IPS-15b (cell line): ENCODE results near the gene TBXAS1.
"Not testable (repeated sequence)": the region's sequence is repeated elsewhere in the genome, so short reads cannot be mapped to it uniquely, and the experiment has no call there.

ENCODE experiments used
- H3K27me3 ChIP-seq: one replicate; pipeline ENCODE4 v1.6.1; 2013; ENCODE audit warnings: low read length; ENCODE audit not compliant: control insufficient read depth, insufficient read depth
- H3K36me3 ChIP-seq: one replicate; pipeline ENCODE4 v1.6.1; 2013; ENCODE audit warnings: low read length; ENCODE audit not compliant: control insufficient read depth, insufficient read depth
- H3K4me1 ChIP-seq: one replicate; pipeline ENCODE4 v1.6.1; 2013; ENCODE audit warnings: mild to moderate bottlenecking, low read length; ENCODE audit not compliant: control insufficient read depth, insufficient read depth
- H3K4me3 ChIP-seq: one replicate; pipeline ENCODE4 v1.5.1; 2013; ENCODE audit warnings: low read depth, low read length
- H3K9ac ChIP-seq: one replicate; pipeline ENCODE4 v1.6.1; 2013; ENCODE audit warnings: low read depth, mild to moderate bottlenecking, low read length
- H3K9me3 ChIP-seq: one replicate; pipeline ENCODE4 v1.6.1; 2013; ENCODE audit warnings: mild to moderate bottlenecking, low read length; ENCODE audit not compliant: control insufficient read depth, insufficient read depth

The TBXAS1 gene

DNA sequence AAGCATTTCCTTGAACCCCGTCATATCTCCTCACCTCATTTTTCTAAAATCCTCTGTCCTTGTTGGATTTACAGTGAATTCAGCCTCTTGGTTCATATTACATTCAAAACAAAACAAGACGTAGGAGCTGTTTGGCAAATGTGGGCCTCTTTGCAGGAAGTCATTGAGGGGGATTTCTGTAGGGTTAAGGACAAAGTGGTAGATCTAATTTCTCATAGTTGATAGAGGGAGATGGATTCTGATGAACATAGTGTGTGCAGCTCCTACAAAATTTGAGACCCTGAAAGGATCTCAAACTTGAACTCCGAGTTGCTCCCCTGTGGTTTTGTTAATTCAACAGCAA lies 682 bp downstream of the TBXAS1 start:
- Histone ChIP-seq H3K9ac (no peak overlapping the region), H3K9me3 (no peaks in the 10 kb centered on the region), H3K36me3 (no peaks in the 10 kb centered on the region), H3K27me3 (no peaks in the 10 kb centered on the region), H3K4me1 (peaks cover 2% of the 10 kb centered on the region), H3K4me3 (no peak overlapping the region)

DNA sequence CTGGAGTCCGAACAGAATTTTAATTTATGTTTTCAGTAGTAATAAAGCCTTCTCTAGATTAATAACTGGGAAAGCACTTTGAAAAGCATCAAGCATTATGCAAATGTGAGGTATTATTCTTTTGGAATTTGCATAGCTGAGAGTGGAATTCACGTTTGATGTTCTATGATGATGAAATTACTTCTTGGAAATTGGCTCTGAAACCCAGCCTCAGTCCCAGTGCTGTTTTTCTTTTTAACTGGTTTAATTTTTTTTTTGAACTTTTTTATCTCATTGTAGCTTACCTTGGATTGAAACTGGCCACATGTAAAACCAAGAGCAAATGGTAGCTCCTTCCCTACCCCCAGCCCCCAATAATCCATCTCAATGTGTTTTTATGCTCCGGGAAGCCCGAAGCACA lies 1.2 kb downstream of the TBXAS1 start:
- Histone ChIP-seq H3K9me3 (no peaks in the 10 kb centered on the region), H3K4me1 (peaks cover 2% of the 10 kb centered on the region), H3K9ac (no peak overlapping the region), H3K4me3 (no peak overlapping the region), H3K27me3 (no peaks in the 10 kb centered on the region), H3K36me3 (no peaks in the 10 kb centered on the region)

DNA sequence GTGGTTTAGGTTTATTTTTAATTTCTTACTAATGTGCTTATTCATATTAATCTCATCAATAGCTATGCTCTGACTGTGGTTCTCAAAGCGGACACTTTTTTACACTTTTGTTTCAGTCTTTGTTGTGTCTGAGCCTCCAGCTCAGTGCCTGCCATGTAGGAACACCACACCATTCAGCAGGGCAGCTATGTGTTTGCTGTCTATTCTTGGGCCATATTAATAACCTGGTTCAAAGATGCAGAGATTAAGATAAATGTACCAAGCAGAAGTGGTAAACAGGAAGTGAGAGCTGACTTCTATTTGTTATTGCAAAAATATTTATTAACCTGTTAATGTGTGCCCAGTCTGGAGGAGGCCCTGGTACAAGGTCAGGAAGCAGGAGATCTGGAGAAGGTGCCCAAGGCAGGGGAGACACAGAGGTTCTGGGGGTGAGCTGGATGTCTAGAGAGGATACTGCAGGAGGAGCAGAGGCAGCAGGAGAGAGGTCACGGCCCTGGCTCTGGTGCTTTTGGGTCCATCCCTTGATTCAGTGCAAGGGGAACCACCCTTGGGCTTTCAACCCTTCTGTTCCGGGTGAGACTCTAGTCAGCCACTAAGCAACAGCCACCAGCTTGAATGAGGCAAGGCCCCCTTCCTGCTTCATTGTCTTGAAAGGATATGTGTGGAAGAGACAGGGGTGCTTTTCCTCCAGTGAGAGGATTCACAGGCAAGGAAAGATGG lies 1.9 kb downstream of the TBXAS1 start:
- Histone ChIP-seq H3K36me3 (no peaks in the 10 kb centered on the region), H3K9me3 (no peaks in the 10 kb centered on the region), H3K4me1 (peaks cover 2% of the 10 kb centered on the region), H3K9ac (no peak overlapping the region), H3K4me3 (no peak overlapping the region), H3K27me3 (no peaks in the 10 kb centered on the region)

DNA sequence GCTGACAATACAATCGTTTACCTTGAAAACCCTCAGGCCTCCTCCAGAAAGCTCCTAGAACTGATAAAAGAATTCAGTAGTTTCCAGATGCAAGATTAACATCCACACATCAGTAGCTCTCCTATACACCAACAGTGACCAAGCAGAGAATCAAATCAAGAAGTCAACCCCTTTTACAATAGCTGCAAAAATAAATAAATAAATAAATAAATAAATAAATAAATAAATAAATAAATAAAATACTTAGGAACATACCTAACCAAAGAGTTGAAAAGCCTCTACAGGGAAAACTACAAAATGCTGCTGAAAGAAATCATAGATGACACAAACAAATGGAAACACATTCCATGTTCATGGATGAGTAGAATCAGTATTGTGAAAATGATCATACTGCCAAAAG lies 6.8 kb downstream of the TBXAS1 start:
- H3K36me3 ChIP-seq, H3K9ac ChIP-seq, H3K9me3 ChIP-seq, H3K4me1 ChIP-seq, H3K4me3 ChIP-seq, H3K27me3 ChIP-seq: not testable (repeated sequence)

DNA sequence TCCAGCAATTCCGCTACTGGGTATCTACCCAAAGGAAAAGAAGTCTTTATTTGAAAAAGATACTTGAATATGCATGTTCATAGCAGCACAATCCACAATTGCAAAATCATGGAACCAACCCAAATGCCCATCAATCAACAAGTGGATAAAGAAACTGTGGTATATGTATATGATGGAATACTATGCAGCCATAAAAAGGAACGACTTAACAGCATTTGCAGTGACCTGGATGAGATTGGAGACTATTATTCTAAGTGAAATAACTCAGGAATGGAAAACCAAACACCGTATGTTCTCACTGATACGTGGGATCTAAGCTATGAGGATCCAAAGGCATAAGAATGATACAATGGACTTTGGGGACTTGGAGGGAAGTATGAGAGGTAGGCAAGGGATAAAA lies 8.2 kb downstream of the TBXAS1 start:
- not testable (repeated sequence) for H3K9me3 ChIP-seq, H3K36me3 ChIP-seq, H3K9ac ChIP-seq, H3K4me1 ChIP-seq, H3K4me3 ChIP-seq, H3K27me3 ChIP-seq

DNA sequence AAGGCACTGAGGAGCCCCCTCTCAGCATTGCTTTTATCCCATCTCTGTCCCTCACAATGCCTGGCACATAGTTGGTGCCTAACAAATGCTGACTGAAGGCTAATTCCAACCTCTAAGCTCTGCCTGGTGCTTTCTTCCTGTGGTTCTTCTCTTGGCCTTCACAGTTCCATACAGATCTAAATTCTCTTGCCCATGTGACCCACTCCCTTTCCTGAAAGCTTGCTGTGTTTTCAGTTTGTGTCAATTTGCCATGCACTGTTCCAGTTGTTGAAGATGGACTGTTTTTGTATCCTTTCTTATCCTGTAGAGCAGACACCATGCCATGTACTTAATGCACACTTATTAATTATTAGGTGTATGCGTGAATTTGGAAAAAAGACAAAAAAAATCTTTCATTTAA lies 9.2 kb downstream of the TBXAS1 start:
- Histone ChIP-seq H3K27me3 (no peaks in the 10 kb centered on the region), H3K4me1 (no peaks in the 10 kb centered on the region), H3K4me3 (no peak overlapping the region), H3K36me3 (no peaks in the 10 kb centered on the region), H3K9me3 (no peaks in the 10 kb centered on the region), H3K9ac (no peak overlapping the region)

DNA sequence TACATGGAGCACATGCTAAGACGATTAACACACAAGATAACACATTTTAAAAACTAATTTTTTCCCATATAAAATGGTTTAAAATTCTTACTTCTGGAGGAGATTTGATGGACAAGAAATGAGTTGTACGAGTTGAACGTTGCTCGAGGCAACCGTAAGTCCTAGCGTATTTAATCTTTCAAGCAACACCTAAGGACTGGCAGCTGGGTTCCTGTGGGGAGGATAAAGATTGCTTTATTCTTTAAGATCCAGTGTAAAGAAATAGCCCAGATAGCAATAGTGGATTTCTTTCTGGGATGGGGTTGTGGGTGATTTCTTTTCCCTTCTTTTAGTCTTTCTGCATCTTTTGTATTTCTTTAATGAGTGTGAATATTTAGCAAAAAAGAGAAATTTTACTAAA lies 9.8 kb downstream of the TBXAS1 start:
- Histone ChIP-seq H3K27me3 (no peaks in the 10 kb centered on the region), H3K9ac (no peak overlapping the region), H3K36me3 (no peaks in the 10 kb centered on the region), H3K4me1 (no peaks in the 10 kb centered on the region), H3K4me3 (no peak overlapping the region), H3K9me3 (no peaks in the 10 kb centered on the region)

DNA sequence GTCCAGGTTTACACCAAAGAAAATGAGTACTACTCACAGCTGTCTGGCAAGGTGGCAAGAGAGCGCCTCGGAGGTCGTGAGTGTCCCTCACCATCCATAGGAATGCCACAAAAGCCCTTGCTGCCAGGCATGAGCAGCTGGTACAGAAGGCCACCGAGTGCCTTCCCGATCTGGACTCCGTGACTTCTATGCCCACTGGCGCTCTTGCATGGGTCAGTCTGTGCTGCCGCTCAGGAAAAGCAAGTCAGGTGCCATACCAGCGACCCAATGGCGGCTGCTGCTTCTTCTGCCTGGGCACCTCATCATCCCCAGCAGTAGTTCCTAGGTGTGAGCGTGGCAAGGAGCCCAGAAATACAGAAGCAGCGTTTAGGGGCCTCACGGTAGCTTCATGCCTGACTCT lies 11.7 kb downstream of the TBXAS1 start:
- Histone ChIP-seq H3K4me3 (no peak overlapping the region), H3K36me3 (no peaks in the 10 kb centered on the region), H3K9ac (no peak overlapping the region), H3K9me3 (no peaks in the 10 kb centered on the region), H3K4me1 (no peaks in the 10 kb centered on the region), H3K27me3 (no peaks in the 10 kb centered on the region)

DNA sequence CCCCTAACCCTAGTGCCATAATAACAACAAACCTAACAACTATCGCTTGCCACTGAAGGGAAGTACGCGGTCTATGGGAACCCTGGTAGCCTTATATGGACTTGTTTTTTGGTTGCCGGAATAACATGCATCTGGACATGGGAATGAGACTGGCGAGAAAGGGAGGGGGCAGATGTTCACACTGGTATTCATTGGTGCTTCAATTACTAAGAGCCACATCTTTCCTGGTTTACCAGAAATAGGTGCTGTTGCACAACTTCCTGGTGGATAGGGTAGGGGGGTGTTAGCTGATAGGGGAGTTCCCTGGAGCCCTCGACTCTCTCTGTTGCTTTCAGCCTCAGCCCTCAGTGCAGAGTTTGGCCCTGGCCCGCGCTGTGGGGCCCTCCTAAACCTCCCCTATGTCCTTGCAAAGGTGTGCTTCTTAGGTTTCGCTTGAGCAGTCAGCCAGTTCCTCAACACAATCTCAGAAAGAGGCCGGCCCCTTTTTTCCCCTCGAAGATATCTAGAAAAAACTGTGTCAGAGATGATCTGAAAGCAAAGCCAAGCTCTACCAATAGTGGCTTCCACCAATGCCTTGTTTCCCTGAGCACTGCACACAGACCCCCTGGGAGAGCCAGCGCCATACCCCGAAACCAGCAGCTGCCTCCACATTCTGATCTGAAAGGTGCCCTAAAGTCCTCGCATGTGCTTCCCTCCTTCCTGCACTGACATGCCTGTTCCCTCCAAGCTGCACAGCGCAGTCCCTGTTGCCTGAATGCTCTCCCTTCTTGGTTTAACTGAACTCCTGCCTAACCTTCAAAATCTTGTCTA lies 13.5 kb downstream of the TBXAS1 start:
- Histone ChIP-seq H3K4me1 (no peaks in the 10 kb centered on the region), H3K27me3 (no peaks in the 10 kb centered on the region), H3K9me3 (no peaks in the 10 kb centered on the region), H3K4me3 (no peak overlapping the region), H3K9ac (no peak overlapping the region), H3K36me3 (no peaks in the 10 kb centered on the region)

DNA sequence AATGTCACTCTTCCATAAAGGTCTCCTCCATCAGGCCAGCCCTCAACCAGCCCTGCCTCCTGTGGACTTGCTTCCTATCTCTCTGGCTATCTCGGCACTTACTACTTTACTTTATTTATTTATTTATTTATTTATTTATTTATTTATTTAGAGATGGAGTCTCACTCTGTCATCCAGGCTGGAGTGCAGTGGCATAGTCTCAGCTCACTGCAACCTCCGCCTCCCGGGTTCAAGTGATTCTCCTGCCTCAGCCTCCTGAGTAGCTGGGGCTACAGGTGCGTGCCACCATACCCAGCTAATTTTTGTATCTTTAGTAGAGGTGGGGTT lies 14.1 kb downstream of the TBXAS1 start:
- H3K36me3 ChIP-seq, H3K9me3 ChIP-seq, H3K4me3 ChIP-seq, H3K9ac ChIP-seq, H3K4me1 ChIP-seq, H3K27me3 ChIP-seq: not testable (repeated sequence)

DNA sequence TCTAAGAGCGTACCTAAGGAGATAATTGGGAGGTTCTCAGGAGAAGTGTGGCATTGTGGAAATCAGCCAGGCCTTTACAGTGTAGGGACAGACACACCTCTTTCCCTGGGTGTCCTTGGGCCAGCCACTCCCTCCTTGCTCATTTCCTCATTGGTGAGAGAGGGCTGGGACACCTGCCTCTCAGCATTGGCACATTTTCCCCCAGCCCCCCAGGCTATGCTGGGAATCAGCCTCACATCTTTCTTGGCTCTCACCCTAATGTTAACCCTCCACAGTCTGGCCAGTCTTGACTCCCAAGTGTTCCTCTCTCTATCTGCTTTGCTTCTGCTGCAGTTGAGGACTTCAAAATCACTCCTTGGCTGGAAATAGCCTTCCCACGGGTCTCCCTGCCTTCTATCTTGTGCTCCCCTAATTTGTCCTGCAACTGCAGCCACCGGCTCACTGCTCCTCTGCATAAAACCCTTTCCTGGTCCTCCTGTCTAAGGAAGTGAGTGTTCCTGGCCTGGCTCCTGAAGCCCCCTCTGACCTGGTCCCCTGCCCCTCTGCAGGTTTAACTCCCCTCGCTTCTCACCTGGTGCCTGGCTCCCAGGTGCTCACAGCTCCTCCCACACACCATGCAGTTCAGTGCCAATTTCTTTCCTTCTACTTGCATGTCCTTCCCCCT lies 15.8 kb downstream of the TBXAS1 start:
- no peak overlapping the region for H3K4me3 ChIP-seq
- no peaks in the 10 kb centered on the region for H3K9me3 ChIP-seq
- H3K27me3 ChIP-seq = no peaks in the 10 kb centered on the region
- no peak overlapping the region for H3K9ac ChIP-seq
- no peaks in the 10 kb centered on the region for H3K36me3 ChIP-seq
- H3K4me1 ChIP-seq = no peaks in the 10 kb centered on the region

DNA sequence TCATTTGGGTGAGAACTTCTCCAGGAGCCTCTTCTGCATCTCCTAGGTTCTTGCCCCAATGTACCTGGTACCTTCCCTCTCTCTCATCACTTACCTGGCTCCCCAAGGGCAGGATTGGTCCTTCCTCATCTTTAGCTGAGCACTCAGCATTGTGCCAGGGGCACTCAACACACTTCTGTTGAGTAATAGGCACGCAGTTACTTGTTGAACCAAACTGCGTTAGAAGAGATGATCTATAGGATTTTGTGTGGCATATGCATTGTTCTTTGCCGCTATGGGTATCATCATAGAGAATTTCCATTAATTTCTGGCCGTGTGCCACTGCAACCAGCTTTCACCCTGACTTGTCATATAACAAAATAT lies 16.4 kb downstream of the TBXAS1 start:
- H3K36me3 ChIP-seq = no peaks in the 10 kb centered on the region
- no peak overlapping the region for H3K9ac ChIP-seq
- no peaks in the 10 kb centered on the region for H3K27me3 ChIP-seq
- no peaks in the 10 kb centered on the region for H3K4me1 ChIP-seq
- no peak overlapping the region for H3K4me3 ChIP-seq
- H3K9me3 ChIP-seq = no peaks in the 10 kb centered on the region
